Psoas muscle (tissue), 8 donors: ENCODE results near the gene TBXAS1. TPM values are rescaled to one million over a fixed set of nuclear protein-coding genes. Genes with fewer than 3 reads are reported as not detected.

ENCODE experiments used
- ATAC-seq, 4 donors: fragments of 200-7000 bp; cut with Tn5 transposase; one replicate each; pipeline ENCODE4 v1.9.1; 2020; ENCODE audit warnings: moderate library complexity in 3 of 4, mild to moderate bottlenecking in 2 of 4
- DNase-seq, 2 donors: peaks; one replicate each; pipeline ENCODE4 v3.0.0-alpha.2; 2020
- H3K27ac ChIP-seq: fragments of 200-600 bp; one replicate; pipeline ENCODE4 v1.8.0; 2022
- H3K27me3 ChIP-seq, 3 donors: fragments of 200-600 bp in 1 of 3; one replicate each; pipeline versions ENCODE4 v1.6.1 to v1.8.0; 2013 to 2022; ENCODE audit warnings: low read length in 2 of 3, mild to moderate bottlenecking in 2 of 3, moderate library complexity in 1 of 3; ENCODE audit not compliant: insufficient read depth in 3 of 3
- H3K36me3 ChIP-seq, 2 donors: fragments of 200-600 bp in 1 of 2; one replicate each; pipeline versions ENCODE4 v1.6.1 to v1.8.0; 2013 to 2022; ENCODE audit warnings: low read depth in 1 of 2, mild to moderate bottlenecking in 1 of 2, moderate library complexity in 1 of 2; ENCODE audit not compliant: insufficient read depth in 1 of 2
- H3K4me1 ChIP-seq: fragments of 200-600 bp; one replicate; pipeline ENCODE4 v1.8.0; 2022
- H3K4me3 ChIP-seq: fragments of 200-600 bp; one replicate; pipeline ENCODE4 v1.8.0; 2022; ENCODE audit warnings: mild to moderate bottlenecking
- H3K9me3 ChIP-seq: fragments of 200-600 bp; one replicate; pipeline ENCODE4 v1.8.0; 2022
- CTCF ChIP-seq: fragments of 200-600 bp; IDR thresholded peaks from one replicate; pipeline ENCODE4 v1.8.0; 2022; ENCODE audit warnings: antibody characterized with exemption
- WGBS, 3 donors: extraction: QIAGEN DNeasy Blood & Tissue Kit; methylation state at CpG; one replicate each; pipeline versions ENCODE4 v1.1.6 to v1.1.7; 2013; 5-methylcytosine and 5-hydroxymethylcytosine counted together
- intact Hi-C, 2 donors: fragments of 100-400 bp; cut with DNase I; formaldehyde crosslinking; loops; one replicate each; pipeline versions ENCODE4 v1.11.0 to v1.14.2; 2022
- polyA plus RNA-seq, 3 donors: library from polyadenylated mRNA; stranded (reverse); fragments of 200-250 nt; gene quantifications; one replicate each; pipeline ENCODE4 v1.2.3, GENCODE V29; 2013
- total RNA-seq, 4 donors: library from RNA; stranded (reverse); fragmentation: NEBNext Ultra II Directional in 2 of 4; extraction: Animal tissue kit (Norgen Biotek cat#: 25700) in 2 of 4; gene quantifications; one replicate each; pipeline versions ENCODE4 v1.2.1 to v1.2.4, GENCODE V29; 2021 to 2023
- donor health status: healthy with polysubstance abuse.
- donor health status: DM: no; HTN: no; CAD: no; lungs with moderate emphysema.
- donor health status: Bipolar disorder and iron deficiency.
- donor health status: healthy.
- donor health status: DM: yes; HTN: yes; CAD: no.
- donor health status: DM: no; HTN: no; CAD: no.
- donor health status: DM: no; HTN: no; CAD: no.
- donor health status: DM: yes; HTN: yes; CAD: no.

Gene TBXAS1
- total and polyA plus RNA-seq, 7 donors: 0.90 to 2.9 (median 2.0) TPM

GRCh38 chr7:140067052-140067451, 238.0 kb downstream of the TBXAS1 start:
- no peak overlapping the region for H3K27ac ChIP-seq
- no peak for TF ChIP-seq CTCF
- peaks cover 12% of the 10 kb centered on the region for H3K9me3 ChIP-seq
- WGBS, 3 donors: 71 to 79% (median 77%) methylated on average over 2 of the region's 2 CpGs
- DNase-seq (no peak), ATAC-seq (no peak)
- no peaks in the 10 kb centered on the region for H3K36me3 ChIP-seq
- H3K27me3 ChIP-seq: peaks cover 0 to 4% (median 0%) of the 10 kb centered on the region in 3 donors
- intact Hi-C loops: no loop called here
- no peaks in the 10 kb centered on the region for H3K4me1 ChIP-seq
- no peak overlapping the region for H3K4me3 ChIP-seq

DNA sequence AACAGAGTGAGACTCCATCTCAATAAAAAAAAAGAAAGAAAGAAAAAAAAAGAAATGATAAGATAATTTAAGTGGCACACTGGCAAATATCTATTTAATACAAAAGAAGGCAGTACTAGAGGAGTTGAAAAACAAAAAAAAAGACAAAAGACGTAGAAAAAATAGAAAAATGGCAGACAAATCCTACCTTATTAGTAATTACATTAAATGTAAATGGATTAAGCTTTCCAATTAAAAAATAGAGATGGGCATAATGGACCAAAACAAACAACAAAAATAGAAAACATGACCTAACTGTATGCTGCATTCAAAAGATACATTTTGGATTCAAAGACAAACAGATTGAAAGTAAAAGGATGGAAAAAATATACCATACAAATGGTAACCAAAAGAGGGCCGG, 239.0 kb downstream of the TBXAS1 start:
- Histone ChIP-seq H3K27me3 (peaks cover 0 to 2% (median 0%) of the 10 kb centered on the region in 3 donors), H3K4me1 (no peaks in the 10 kb centered on the region), H3K4me3 (no peak overlapping the region), H3K9me3 (peaks cover 12% of the 10 kb centered on the region), H3K27ac (no peak overlapping the region), H3K36me3 (no peaks in the 10 kb centered on the region)
- intact Hi-C loops: no loop called here
- ATAC-seq: no peak
- WGBS, 3 donors: 59 to 93% (median 64%) methylated on average over 2 of the region's 2 CpGs
- TF ChIP-seq CTCF: no peak
- DNase-seq: no peak

DNA sequence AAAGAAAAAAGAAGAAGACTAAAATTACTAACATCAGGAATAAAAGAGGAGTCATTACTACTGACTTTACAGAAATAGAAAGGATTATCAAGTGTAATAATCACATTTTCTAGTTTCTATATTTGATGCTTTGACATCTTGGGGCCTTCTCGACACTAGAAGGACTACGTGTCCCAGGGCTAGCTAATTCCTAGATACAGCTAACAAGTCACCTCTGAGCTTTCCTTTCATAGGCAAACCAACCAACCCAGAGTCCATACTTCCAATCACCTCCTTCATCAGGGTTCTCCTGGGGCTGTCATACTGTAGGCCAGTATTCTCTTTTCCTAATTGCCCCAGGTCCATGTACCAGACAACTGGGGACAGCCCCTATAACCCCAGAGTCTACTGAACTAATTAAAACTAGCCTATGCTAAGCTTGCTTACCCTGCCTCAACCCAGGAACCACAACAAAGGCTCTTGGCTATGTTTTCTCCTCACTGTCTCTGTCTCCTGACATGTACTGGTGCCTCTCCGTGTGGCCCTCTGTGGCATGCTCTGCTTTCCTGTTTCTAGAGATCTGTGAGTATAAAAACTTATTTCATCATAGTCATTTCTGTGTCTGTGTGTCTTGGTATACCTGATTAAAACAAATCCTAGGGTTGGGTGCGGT, 240.4 kb downstream of the TBXAS1 start:
- peaks cover 12% of the 10 kb centered on the region for H3K9me3 ChIP-seq
- no peak for TF ChIP-seq CTCF
- H3K4me1 ChIP-seq: no peaks in the 10 kb centered on the region
- no peaks in the 10 kb centered on the region for H3K27me3 ChIP-seq
- ATAC-seq: no peak
- no peaks in the 10 kb centered on the region for H3K36me3 ChIP-seq
- no peak for DNase-seq
- 78 to 83% (median 83%) methylated on average over 4 of the region's 4 CpGs for WGBS, 3 donors
- intact Hi-C loops: no loop called here
- no peak overlapping the region for H3K4me3 ChIP-seq
- H3K27ac ChIP-seq: no peak overlapping the region

Other genes with a start within 250 kb of the TBXAS1 start
- gene HIPK2, start 51.3 kb upstream of the TBXAS1 start, total RNA-seq: 100 to 1,000 TPM in 2 of 4 donors, 10 to 100 TPM in 2; 74.7 to 166 (median 99.6) TPM
- 10 to 100 TPM; 18.1 to 78.5 (median 26.0) TPM for gene HIPK2, start 51.3 kb upstream of the TBXAS1 start, polyA plus RNA-seq
- 1 to 10 TPM; 4.3 to 5.5 (median 5.0) TPM for gene PARP12, start 233.7 kb downstream of the TBXAS1 start, total RNA-seq
- 1 to 10 TPM; 4.6 to 6.9 (median 5.2) TPM for gene PARP12, start 233.7 kb downstream of the TBXAS1 start, polyA plus RNA-seq